ENCODE data around the gene PANK3.
"Not testable (repeated sequence)": the region's sequence is repeated elsewhere in the genome, so short reads cannot be mapped to it uniquely, and the experiment has no call there.

PANK3 gene

DNA sequence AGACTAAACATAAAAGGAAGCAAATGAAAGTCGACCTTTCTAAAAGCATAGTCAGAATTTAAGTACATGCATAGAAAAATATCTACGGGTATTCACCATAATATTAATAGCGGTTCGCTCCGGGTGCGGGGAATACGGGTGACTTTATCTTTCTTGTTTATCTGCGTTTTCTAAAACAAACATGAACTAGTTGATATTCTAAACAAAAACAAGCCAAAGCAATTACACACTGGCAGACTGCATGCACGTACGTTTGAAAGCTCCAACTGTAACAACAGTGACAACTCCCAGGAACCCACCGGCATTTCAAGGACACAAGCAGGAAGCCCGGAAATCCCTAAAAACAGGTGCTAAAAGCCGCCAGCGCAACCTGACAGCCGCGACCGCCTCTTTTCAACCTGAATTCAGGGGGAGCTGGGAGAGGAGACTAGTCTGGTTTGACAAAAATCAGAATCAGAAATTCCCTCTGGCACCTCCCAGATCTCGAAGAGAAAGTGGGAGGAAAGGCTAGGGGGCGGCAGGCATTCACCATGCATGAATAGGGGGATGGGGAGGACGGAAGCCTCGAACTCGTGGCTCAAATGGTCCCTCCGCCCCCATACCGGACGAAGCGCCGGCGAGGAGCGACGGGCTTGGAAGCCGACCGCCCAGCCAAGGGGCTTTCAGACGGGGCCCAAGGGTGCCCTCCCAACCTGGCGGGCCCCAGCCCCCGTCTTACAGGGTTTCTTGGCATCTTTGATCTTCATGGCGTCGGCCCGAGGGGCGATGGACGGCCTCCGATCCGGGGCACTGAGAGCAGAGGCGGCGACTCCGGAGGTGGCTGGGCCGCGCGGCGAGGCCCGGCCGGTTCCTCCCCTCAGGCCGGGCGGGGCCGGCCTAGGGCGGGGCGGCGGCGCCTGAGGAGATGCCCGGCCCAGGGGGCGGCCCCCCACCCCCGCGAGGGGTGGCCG, at the start of gene PANK3:
PANK3 (minus strand) TSS at position 831 of the 950 bp plus-strand sequence; CDS start at position 746, 85 bp downstream.
- no peak for DNase-seq (ENCODE audit: low read depth)

DNA sequence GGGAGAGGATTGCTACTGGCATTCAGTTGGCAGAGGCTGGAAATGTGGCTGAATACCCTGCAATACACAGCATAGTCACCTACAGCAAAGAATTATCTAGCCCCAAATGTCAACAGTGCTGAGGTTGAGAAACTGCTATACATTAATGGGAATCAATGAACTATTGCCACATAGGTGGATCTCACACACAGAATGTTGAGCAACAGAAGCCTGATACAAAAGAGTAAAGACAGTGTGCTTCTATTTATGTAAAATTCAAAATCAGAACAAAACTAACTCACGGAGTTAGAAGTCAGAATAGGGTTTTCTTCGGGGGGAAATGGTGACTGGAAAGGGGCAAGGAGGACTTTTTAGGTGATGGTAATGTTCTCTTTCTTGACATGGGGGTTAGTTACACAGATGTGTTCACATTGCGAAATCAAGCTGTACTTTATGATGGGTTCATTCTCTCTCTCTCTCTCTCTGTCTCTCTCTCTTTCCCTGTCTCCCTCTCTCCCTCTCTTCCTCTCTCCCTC, 45.7 kb upstream of the PANK3 start:
- no peak for DNase-seq (ENCODE audit: low read depth)

DNA sequence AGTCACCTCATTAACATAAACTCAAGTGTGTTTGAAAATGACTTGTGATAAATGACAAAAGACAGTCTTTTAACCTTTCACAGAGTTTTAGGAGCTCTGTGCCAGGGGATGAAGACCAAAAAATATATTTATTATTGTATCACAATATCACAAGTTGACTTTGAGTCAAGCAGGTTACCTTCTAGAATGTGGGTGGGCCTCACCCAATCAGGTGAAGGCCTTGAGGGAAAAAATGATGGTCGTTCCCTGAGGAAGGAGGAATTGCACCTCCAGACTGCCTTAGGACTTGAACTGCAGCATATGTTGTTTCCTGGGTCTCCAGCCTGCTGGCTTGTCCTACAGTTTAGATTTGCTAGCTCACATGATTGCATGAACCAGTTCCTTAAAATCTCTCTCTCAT, 41.6 kb upstream of the PANK3 start:
- DNase-seq (ENCODE audit: low read depth), result no peak

DNA sequence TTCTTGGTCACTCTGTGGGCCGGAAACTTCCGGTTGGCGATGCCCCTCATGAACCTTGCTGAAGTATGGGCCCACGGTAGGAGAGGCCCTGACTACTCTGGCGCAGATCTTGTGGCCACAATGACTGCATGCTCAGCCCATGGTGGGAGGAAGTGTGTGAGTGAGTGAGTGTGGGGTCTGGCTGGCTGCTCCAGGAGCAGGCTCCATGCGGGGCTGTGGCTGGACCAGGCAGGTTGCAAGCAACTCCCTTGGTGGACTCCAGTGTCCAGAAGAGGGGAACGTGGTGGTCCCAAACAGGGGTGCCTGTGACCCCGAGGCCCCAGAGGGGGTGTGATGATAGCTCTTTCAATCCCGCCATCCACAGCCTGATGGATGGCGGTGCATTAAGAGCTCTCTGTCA, 35.5 kb upstream of the PANK3 start:
- no peak for DNase-seq (ENCODE audit: low read depth)

DNA sequence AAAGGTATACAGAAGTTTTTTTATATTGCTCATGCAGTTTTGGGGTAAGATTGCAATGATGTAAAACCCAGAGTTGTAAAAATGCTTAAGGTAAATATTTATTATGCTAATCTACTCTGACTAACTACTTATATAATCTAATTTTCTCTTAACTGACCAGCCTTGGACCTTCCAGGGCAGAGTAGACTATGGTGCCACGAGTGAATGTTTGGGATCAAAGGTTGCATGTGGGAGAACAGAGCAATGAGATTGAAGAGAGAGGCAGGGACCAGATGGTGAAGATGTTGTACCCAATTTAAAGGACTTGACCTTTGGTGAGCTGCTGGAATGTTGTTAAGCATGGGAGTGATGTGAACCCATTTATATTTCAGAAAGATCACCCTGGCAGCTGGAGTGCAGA, 34.8 kb upstream of the PANK3 start:
- DNase-seq (ENCODE audit: low read depth), result no peak

DNA sequence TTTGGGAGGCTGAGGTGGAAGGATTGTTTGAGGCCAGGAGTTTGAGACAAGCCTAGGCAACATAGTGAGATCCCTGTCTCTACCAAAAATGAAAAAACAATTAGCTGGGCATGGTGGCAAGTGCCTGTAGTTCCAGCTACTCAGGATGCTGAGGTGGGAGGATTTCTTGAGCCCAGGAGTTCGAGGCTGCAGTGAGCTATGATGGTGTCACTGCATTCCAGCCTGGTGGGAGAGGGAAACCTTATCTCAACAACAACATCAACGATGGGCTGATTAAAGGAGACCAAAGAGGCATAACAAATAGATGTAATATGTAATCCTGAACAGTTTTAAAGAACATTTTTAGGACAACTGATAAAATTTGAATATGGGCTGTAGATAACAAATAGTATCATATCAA, 34.2 kb upstream of the PANK3 start:
- DNase-seq (ENCODE audit: low read depth), result no peak

DNA sequence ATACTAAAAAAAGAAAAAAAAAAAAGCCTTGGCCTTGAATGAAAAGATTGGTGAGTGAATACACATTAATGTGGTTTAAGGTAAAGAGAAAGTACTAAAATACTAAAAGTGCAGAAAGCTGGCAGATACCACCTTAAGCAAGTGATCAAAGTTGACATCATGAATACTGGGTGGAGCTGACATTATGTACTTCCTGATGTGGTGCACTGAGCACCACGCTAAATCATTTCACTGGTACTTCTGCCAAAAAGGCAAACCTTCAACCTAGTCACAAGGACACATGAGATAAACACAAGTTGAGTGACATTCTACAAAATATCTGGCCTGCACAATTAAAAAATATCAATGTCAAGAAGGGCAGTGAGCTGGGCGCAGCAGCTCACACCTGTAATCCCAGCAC, 33.8 kb upstream of the PANK3 start:
- DNase-seq (ENCODE audit: low read depth), result no peak

DNA sequence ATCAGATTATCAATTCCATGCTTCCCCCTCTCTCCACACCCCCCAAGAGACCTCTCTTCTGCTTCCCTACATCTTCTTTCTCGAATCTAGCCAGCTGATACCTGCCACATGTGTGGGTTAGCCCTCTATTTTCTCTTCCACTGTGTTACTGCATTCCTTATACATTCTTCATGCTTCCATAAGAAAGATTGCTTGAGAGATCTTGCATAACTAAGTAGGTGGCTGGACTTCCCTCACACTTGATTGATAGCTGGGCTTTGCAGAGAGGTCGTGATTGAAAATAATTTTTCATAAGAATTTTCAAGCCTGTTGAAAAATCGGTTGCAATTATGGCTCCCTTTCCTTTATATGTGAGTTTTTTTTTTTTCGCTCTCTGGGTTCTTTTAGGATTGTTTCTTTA, 33.0 kb upstream of the PANK3 start:
- DNase-seq (ENCODE audit: low read depth), result no peak

DNA sequence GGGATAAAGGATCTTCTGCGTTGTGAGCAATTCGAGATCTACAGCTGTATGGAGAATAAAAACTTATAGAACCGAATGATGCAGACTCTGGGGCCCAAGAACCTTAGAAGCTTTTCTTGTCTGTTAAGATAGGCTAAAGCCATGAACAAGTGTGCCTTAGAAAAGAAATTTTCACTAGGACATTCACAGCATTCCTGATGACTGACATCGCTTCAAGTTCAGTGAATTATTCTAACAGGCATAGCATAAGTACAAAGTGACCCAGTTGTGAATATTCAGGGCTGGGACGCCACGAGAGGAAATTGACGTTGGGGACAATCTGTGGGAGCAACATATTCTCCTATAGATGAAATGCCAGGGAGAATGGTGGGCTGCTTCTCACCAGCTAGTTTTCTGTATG, 32.0 kb upstream of the PANK3 start:
- DNase-seq (ENCODE audit: low read depth), result no peak

DNA sequence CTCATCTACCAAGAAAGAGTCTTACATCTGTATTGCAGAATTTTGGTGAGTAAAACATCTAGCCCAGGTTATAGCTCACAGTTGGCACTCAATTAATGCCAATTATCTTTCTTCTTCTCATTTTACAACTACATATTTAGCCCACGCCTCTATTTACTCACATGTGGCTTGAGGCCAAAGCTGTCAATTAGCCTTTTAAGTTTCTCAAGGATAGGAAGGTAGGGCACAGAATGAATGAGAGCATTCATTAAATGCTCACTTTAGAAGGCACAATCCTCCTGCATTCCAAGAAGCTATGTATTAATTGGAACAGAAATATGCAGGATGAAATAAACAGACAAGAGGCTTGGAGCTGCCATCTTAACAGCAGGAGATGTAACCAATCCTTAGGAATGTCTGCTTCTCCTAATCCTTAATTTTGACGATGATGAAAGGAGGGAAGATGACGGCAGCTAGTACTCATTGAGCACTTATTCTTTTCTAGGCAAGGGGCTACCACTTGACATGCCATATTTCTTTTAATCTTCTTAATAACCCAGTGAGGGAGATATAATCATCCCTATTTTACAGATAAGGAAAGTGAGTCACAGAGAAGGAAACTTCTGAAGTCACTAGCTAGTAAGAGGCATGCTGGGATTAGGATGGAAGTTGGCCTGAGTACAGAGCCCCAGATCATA, 30.8 kb upstream of the PANK3 start:
- no peak for DNase-seq (ENCODE audit: low read depth)

DNA sequence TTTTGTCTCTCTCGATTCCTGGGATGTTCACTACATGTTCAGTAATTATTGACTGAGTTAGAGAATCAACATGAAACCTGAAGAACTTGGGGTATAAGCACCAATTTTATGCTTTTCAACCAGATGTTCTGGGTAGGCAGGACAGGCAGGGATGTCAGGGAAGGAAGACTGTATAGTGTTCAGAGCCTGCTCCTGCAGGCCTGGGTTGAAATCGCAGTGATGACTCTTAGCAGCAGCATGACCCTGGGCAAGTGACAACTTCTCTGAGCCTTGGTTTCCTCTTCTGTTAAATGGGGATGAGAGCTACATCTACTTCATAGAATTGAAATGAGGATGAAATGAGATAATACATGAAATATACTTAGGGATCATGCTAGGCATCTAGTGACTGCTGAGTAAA, 29.7 kb upstream of the PANK3 start:
- no peak for DNase-seq (ENCODE audit: low read depth)

DNA sequence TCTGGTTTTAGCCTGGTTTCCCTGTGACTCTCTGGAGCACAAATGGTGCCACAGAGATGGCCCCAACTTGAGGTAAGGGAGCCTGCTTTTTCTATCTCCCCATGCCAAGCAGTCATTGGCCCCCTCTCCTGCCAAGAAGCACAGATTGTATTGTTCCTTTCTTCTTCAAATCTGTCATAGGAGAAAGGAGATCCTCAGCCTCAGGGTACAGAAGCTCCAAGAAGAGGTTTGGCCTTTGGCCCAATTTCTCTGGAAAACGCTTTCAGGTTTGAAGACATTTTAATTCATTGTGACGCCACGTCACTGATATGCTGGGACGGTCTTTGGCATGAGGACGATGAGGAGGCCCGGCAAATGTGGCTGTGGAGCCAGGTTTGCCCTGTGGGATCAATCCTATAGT, 29.2 kb upstream of the PANK3 start:
- no peak for DNase-seq (ENCODE audit: low read depth)

DNA sequence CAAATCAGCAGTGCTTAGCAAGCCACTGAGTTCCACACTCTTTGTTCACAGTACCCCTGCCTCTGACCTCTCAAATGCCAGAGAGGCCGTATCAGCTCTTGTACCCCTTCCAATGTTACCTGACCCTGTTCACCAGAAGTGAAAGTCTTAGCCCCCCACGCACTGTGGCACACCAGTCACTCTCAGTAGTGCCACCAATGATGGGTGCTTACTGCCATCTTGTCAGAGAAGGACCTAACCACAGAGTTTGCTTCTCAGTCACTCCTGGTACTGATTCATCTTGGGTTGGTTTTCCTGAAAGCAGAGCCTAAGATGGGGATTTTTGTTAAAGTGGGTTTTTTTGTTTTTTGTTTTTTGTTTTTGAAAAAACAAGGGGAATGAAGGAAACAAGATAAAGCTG, 28.8 kb upstream of the PANK3 start:
- no peak for DNase-seq (ENCODE audit: low read depth)

DNA sequence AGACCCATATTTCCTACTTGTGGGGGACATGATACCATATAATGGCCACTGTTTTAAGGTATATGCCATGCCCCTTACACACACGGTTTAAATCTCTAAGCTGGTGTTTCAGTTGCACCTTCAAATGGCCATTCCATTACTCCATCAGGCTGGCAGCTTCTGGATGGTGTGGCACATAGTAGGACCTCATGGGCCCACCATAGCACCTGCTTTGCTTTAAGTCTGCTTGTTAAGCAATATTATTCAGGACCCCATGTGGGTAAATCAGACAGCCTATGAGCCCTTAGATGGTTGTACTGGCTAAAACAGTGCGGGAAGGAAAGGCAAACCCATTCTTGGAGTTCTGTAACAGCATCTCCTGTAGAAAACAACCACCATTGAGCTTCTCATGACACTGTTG, 27.4 kb upstream of the PANK3 start:
- no peak for DNase-seq (ENCODE audit: low read depth)

DNA sequence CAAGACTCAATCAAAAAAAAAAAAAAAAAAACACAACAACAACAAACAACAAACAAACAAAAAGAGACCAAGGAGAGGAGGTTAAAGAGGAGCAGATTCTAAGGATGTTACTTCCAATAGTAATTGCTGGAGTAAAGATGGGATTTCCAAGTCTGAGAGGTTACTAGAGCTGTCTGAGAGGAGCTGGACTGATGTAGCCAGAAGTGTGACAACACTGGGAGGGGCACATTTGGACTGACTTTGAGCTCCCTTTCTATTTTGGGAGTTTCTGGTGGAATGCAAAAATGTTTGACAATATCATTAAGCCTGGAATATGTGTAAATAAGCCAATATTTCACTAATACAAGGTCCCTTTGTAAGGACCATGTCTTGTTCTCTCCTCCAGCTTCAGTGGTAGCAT, 25.3 kb upstream of the PANK3 start:
- DNase-seq (ENCODE audit: low read depth), result no peak

DNA sequence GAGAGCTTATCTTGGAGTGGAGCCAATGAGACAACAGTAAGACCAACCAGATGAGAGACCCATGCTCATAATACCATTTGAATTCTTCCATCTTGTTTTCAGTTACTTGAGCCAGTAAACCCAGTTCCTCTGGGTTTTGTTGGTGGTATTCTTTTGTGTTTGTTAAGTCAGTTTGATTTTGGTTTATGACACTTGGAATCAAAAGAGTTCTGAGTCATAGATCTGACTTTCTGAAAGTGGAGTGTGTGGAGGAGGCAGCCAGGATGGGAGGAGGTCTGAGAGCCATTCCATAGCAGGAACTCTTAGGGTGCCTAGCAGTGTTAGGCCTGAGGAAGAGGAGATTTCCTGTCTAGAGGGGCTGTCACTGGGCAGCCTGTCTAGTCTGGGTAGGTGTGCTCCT, 24.6 kb upstream of the PANK3 start:
- DNase-seq (ENCODE audit: low read depth), result no peak

DNA sequence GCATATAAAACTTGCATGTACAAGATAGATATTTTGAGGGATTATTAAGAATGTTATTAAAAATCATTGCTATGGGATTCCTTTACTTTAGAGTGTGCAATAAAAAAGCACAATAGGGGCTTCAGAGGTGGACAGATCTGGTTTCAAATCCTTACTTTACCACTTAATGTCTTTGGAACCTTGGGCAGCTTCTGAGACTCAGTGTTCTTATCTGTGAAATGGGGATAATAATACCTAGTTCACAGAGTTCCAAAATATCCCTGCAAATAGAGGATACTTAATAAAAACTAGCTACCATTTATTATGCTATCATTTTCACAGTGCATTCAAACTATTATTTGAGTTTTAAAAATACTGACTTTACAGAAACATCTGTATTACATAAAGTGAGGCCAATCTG, 23.3 kb upstream of the PANK3 start:
- DNase-seq (ENCODE audit: low read depth), result no peak

DNA sequence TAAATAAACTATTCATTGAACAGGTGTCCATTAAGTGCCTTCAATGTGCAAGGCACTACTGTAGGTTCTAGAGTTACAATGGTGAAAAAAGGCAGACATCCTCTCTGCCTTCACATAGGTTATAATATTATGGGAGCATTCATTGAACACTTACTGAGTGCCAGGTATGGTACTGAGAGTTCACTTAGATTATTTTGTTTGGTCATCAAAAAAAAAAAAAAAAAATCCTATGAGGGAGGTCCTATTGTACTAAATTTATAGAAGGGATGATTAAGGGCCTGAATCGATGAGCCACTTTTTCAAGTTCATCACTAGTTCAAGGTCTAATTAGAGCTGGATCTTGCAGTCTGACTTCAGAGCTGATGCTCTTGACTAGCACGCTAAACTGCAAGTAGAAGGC, 22.8 kb upstream of the PANK3 start:
- no peak for DNase-seq (ENCODE audit: low read depth)

DNA sequence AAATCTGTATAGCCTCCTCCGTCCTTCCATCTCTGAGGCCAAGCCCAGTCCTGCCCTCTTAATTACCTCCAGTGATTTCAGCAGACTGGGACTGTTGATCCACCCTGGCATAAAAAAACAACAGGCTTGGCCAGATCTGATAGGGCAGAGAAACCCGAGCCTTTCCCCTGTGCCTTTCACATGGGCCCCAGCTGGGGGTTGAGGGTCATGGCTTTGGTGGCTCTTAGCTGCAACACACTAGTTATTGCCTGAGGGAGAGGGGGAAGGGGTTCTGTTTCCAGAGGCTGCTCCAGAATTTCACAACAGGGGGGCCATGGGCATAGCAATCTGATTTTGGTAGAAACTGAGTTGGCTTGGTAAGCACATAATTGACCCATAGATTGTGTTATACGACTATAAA, 21.2 kb upstream of the PANK3 start:
- DNase-seq (ENCODE audit: low read depth), result no peak

DNA sequence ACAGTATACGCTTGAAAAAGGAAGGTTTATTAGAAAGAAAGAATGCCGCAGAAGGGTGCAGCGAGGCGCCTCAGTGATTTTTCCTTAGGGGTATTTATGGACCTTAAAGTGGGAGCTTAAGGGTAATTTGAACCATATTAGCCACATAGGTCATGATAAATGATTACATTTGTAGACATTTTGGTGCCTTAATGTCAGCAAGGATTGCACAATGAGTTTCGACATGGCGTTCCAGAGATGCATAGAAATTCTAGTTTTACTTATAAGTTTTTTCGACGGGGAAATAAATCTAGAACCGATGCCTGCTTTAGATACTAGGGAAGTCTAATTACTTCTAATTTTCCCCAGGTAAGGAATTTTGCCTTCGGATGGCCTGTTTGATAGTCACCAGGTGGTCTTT, 20.7 kb upstream of the PANK3 start:
- DNase-seq (ENCODE audit: low read depth), result no peak

DNA sequence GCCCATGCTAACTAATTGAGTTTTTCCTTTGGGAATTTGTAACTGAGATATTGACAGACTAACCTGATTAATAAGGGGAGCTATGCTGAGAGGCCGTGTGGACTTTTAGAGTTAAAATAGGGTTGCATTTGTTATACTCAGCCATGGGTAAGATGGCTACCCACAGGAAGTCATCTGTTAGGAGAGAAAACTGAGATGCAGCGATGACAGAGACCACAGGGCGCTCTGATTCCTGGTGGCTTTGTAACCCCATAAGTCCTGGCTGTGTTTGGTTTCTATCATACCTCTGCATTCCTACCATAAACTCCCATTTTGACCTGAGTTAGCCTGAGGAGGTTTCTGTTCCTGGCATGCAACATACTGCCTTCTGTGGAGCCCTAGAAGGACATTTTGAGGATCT, 19.5 kb upstream of the PANK3 start:
- DNase-seq (ENCODE audit: low read depth), result no peak

DNA sequence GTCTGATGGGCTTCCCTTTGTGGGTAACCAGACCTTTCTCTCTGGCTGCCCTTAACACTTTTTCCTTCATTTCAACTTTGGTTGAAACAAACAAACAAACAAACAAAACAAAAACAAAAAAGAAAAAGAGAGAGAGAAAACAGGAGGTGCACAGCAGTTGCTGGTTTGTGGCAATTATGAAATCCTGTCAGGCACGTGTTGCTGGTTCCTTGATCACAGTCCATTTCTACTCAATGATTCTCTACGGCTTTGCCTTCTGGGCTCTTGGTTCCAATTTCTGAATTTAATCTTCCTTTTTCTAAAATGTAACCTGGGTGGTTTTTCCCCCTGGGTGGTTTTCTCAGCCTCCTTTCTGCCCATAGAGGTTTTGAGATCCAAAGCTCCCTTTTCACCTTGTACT, 17.8 kb upstream of the PANK3 start:
- DNase-seq (ENCODE audit: low read depth), result no peak

DNA sequence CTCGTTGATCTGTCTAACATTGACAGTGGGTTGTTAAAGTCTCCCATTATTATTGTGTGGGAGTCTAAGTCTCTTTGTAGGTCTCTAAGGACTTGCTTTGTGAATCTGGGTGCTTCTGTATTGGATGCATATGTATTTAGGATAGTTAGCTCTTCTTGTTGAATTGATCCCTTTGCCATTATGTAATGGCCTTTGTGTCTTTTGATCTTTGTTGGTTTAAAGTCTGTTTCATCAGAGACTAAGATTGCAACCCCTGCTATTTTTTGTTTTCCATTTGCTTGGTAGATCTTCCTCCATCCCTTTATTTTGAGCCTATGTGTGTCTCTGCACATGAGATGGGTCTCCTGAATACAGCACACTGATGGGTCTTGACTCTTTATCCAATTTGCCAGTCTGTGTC, 17.0 kb upstream of the PANK3 start:
- DNase-seq (ENCODE audit: low read depth), result not testable (repeated sequence)

DNA sequence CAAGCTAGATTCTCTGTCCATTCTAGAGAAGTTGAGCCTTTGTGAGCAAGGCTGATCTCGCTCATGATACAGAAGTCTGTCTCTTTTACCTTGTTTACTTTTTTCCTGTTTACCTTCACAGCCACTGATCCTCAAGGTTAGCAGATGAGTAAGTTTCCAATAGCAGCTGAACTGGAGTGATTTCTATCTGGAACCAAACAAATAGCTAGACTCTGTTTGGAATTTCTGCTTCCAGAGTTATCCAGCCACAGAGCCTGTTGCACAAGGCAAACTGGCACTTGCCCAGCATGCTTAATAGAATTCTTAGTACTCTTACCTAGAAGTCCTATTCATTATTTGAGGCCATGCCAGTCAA, 12.8 kb upstream of the PANK3 start:
- no peak for DNase-seq (ENCODE audit: low read depth)

Data from activated T-helper 9 cell treated with anti-CD3 and anti-CD28 coated beads, Interleukin-2, amount 50 U/mL, for 16 hours (primary cell).